Activated CD4-positive, alpha-beta T cell treated with anti-CD3 and anti-CD28 coated beads for 36 hours (primary cell): ENCODE data around the gene ARPC1B. TPM values are rescaled to one million over a fixed set of nuclear protein-coding genes. Genes with fewer than 3 reads are reported as not detected.
"Not testable (repeated sequence)": the region's sequence is repeated elsewhere in the genome, so short reads cannot be mapped to it uniquely, and the experiment has no call there.

ENCODE experiments used
- ATAC-seq: fragments of 200-7000 bp; cut with Tn5 transposase; one replicate; pipeline ENCODE4 v1.10.0; 2021; ENCODE audit warnings: mild to moderate bottlenecking, moderate library complexity
- CTCF ChIA-PET: fragments of 350-600 bp; sonication (Branson Sonifier 250); formaldehyde crosslinking; loops from one replicate; lab custom pipeline; 2021; ENCODE audit warnings: antibody characterized with exemption; lab: Charles Lee
- POLR2A ChIA-PET: fragments of 350-600 bp; sonication (Branson Sonifier 250); formaldehyde crosslinking; loops from one replicate; lab custom pipeline; 2021; ENCODE audit warnings: antibody characterized with exemption, inconsistent platforms; lab: Charles Lee
- DNase-seq: peaks from one replicate; pipeline ENCODE4 v3.0.0-alpha.2; 2020
- H3K27ac Mint-ChIP-seq: one replicate; pipeline ENCODE4 v1.8.0; 2021; ENCODE audit warnings: mixed read lengths
- H3K27me3 Mint-ChIP-seq: one replicate; pipeline ENCODE4 v1.8.0; 2021; ENCODE audit warnings: mixed read lengths
- H3K36me3 Mint-ChIP-seq: one replicate; pipeline ENCODE4 v1.8.0; 2021; ENCODE audit warnings: low read depth, mixed read lengths
- H3K4me1 Mint-ChIP-seq: one replicate; pipeline ENCODE4 v1.8.0; 2021; ENCODE audit warnings: mixed read lengths
- H3K4me3 Mint-ChIP-seq: one replicate; pipeline ENCODE4 v1.8.0; 2021; ENCODE audit warnings: mild to moderate bottlenecking, moderate library complexity, mixed read lengths
- H3K9me3 Mint-ChIP-seq: one replicate; pipeline ENCODE4 v1.8.0; 2021; ENCODE audit warnings: low read depth, mixed read lengths
- intact Hi-C, 2 experiments: fragments of 100-400 bp; cut with DNase I in 1 of 2; cut with micrococcal nuclease in 1 of 2; formaldehyde crosslinking; loops; one replicate each; pipeline versions ENCODE4 v1.14.2 to v1.15.1; 2022 to 2024; cut with DNase I, micrococcal nuclease
- total RNA-seq, 2 experiments: library from RNA; stranded (reverse); gene quantifications; one replicate each; pipeline ENCODE4 v1.2.3, GENCODE V29; 2021

The ARPC1B gene
- total RNA-seq, 2 experiments from 2014 or later: 318 to 326 TPM

GRCh38 chr7:99380032-99380822, 5.7 kb downstream of the ARPC1B start:
- Mint-ChIP-seq H3K4me1 (peaks cover 62% of the 10 kb centered on the region), H3K36me3 (peaks cover 55% of the 10 kb centered on the region)
- intact Hi-C loops: loop anchor here (1.0 to 5.0 kb wide), 4 partner anchors 55 to 1098 kb away; partner anchors contain the start of genes ARPC1A (in 1 of the 2), BRI3 (in 1 of the 2), CPSF4 (in 1 of the 2) and PTCD1 (in 1 of the 2)

GRCh38 chr7:99380823-99381663, 6.5 kb downstream of the ARPC1B start:
- intact Hi-C loops: loop anchor here (1.0 to 5.0 kb wide), 6 partner anchors 12 to 1099 kb away; partner anchors contain the start of genes BUD31 (in 2 of the 2), PDAP1 (in 2 of the 2), ARPC1A (in 1 of the 2) and BRI3 (in 1 of the 2)
- peak; percentile 95 for DNase-seq
- Mint-ChIP-seq H3K27ac (peak overlapping the region; percentile 96), H3K36me3 (peaks cover 51% of the 10 kb centered on the region), H3K9me3 (no peaks in the 10 kb centered on the region), H3K4me1 (peaks cover 68% of the 10 kb centered on the region), H3K4me3 (peak overlapping the region; percentile 78), H3K27me3 (no peaks in the 10 kb centered on the region)
- CTCF ChIA-PET: no interaction called here
- ATAC-seq: peak; percentile 87
- POLR2A ChIA-PET: interaction anchor here (1.0 to 1.1 kb wide), 3 partner anchors 13 to 28 kb away, joined by 3 to 11 read pairs (median 4); partner anchors contain the start of genes BUD31 and PDAP1

More at GRCh38 chr7:99380032-99380822, 5.7 kb downstream of the ARPC1B start:
- Mint-ChIP-seq H3K27me3 (no peaks in the 10 kb centered on the region), H3K27ac (peak overlapping the region; percentile 96), H3K4me3 (peak overlapping the region; percentile 78), H3K9me3 (no peaks in the 10 kb centered on the region)
- ATAC-seq (peak; percentile 22), DNase-seq (peak; percentile 69)
- ChIA-PET POLR2A (interaction anchor here (1.0 to 1.5 kb wide), 5 partner anchors 12 to 29 kb away, joined by 3 to 11 read pairs (median 4); partner anchors contain the start of genes BUD31 and PDAP1), CTCF (no interaction called here)

- CTCF ChIA-PET: no interaction called here
- peaks cover 64% of the 10 kb centered on the region for H3K4me1 Mint-ChIP-seq
- H3K4me3 Mint-ChIP-seq: peak overlapping the region; percentile 78
- no peak for ATAC-seq
- H3K9me3 Mint-ChIP-seq: no peaks in the 10 kb centered on the region
- H3K27ac Mint-ChIP-seq: peak overlapping the region; percentile 96
- H3K27me3 Mint-ChIP-seq: no peaks in the 10 kb centered on the region
- POLR2A ChIA-PET: no interaction called here
- peaks cover 52% of the 10 kb centered on the region for H3K36me3 Mint-ChIP-seq
- intact Hi-C loops: loop anchor here (1.0 to 5.0 kb wide), 4 partner anchors 12 to 1099 kb away; partner anchors contain the start of genes BUD31 (in 2 of the 2), PDAP1 (in 2 of the 2), ARPC1A (in 1 of the 2) and BRI3 (in 1 of the 2)
- DNase-seq: no peak
Observed at GRCh38 chr7:99381664-99382075, 7.1 kb downstream of the ARPC1B start.

- Mint-ChIP-seq H3K27ac (peak overlapping the region; percentile 88), H3K4me3 (no peak overlapping the region), H3K36me3 (peaks cover 50% of the 10 kb centered on the region), H3K27me3 (no peaks in the 10 kb centered on the region), H3K9me3 (no peaks in the 10 kb centered on the region), H3K4me1 (peaks cover 51% of the 10 kb centered on the region)
- intact Hi-C loops: loop anchor here in 1 of 2 experiments (5.0 kb wide), 1 partner anchor 1101 kb away; the partner anchor contains the start of gene BRI3
- ChIA-PET CTCF (interaction anchor here (0.7 kb wide), 1 partner anchor 360 kb away, joined by 3 read pairs; no protein-coding TSS in a partner anchor), POLR2A (no interaction called here)
- ATAC-seq (no peak), DNase-seq (no peak)
Observed at GRCh38 chr7:99383203-99383602, 8.7 kb downstream of the ARPC1B start.

- ATAC-seq: no peak
- Mint-ChIP-seq H3K36me3 (peaks cover 51% of the 10 kb centered on the region), H3K27ac (peak overlapping the region; percentile 88), H3K4me3 (no peak overlapping the region), H3K4me1 (peaks cover 50% of the 10 kb centered on the region), H3K9me3 (no peaks in the 10 kb centered on the region), H3K27me3 (no peaks in the 10 kb centered on the region)
- POLR2A ChIA-PET: no interaction called here
- intact Hi-C loops: loop anchor here in 1 of 2 experiments (5.0 kb wide), 1 partner anchor 1102 kb away; the partner anchor contains the start of gene BRI3
- CTCF ChIA-PET: no interaction called here
- no peak for DNase-seq
Observed at GRCh38 chr7:99383791-99384370, 9.4 kb downstream of the ARPC1B start.

- no peaks in the 10 kb centered on the region for H3K9me3 Mint-ChIP-seq
- ATAC-seq (no peak), DNase-seq (no peak)
- POLR2A ChIA-PET: no interaction called here
- H3K4me1 Mint-ChIP-seq: peaks cover 43% of the 10 kb centered on the region
- intact Hi-C loops: loop anchor here in 1 of 2 experiments (5.0 kb wide), 1 partner anchor 1102 kb away; the partner anchor contains the start of gene BRI3
- H3K4me3 Mint-ChIP-seq: no peak overlapping the region
- CTCF ChIA-PET: no interaction called here
- H3K36me3 Mint-ChIP-seq: peaks cover 53% of the 10 kb centered on the region
- H3K27ac Mint-ChIP-seq: peak overlapping the region; percentile 88
- H3K27me3 Mint-ChIP-seq: no peaks in the 10 kb centered on the region
Observed at GRCh38 chr7:99384523-99384922, 10.0 kb downstream of the ARPC1B start.

GRCh38 chr7:99385564-99385963, 11.0 kb downstream of the ARPC1B start:
- H3K36me3 Mint-ChIP-seq: peaks cover 52% of the 10 kb centered on the region
- no peaks in the 10 kb centered on the region for H3K27me3 Mint-ChIP-seq
- ChIA-PET CTCF (no interaction called here), POLR2A (no interaction called here)
- DNase-seq: no peak
- intact Hi-C loops: no loop called here
- H3K9me3 Mint-ChIP-seq: no peaks in the 10 kb centered on the region
- peak overlapping the region; percentile 37 for H3K27ac Mint-ChIP-seq
- peaks cover 35% of the 10 kb centered on the region for H3K4me1 Mint-ChIP-seq
- H3K4me3 Mint-ChIP-seq: no peak overlapping the region
- ATAC-seq: no peak

- Mint-ChIP-seq H3K27me3 (no peaks in the 10 kb centered on the region), H3K27ac (peak overlapping the region; percentile 37), H3K9me3 (no peaks in the 10 kb centered on the region), H3K36me3 (peaks cover 52% of the 10 kb centered on the region), H3K4me3 (no peak overlapping the region), H3K4me1 (peaks cover 27% of the 10 kb centered on the region)
- ATAC-seq (peak; percentile 71), DNase-seq (peak; percentile 58)
- intact Hi-C loops: loop anchor here (1.0 to 2.0 kb wide), 2 partner anchors 14 to 21 kb away; no protein-coding TSS in a partner anchor
- ChIA-PET POLR2A (interaction anchor here (0.7 to 1.1 kb wide), 3 partner anchors 16 to 171 kb away, joined by 3 to 4 read pairs (median 3); no protein-coding TSS in a partner anchor), CTCF (interaction anchor here (0.6 to 1.0 kb wide), 3 partner anchors 23 to 118 kb away, joined by 3 to 5 read pairs (median 3); partner anchors contain the start of gene ZKSCAN5)
Observed at GRCh38 chr7:99386584-99387238, 12.2 kb downstream of the ARPC1B start.

- peaks cover 56% of the 10 kb centered on the region for H3K36me3 Mint-ChIP-seq
- not testable (repeated sequence) for H3K27ac Mint-ChIP-seq
- CTCF ChIA-PET: interaction anchor here (0.9 to 1.0 kb wide), 2 partner anchors 23 to 117 kb away, joined by 3 read pairs; partner anchors contain the start of gene ZKSCAN5
Observed at GRCh38 chr7:99387239-99387635, 12.7 kb downstream of the ARPC1B start.

GRCh38 chr7:99387912-99388311, 13.4 kb downstream of the ARPC1B start:
- DNase-seq (no peak), ATAC-seq (no peak)
- H3K4me1 Mint-ChIP-seq: peaks cover 33% of the 10 kb centered on the region
- intact Hi-C loops: loop anchor here (1.0 to 2.0 kb wide), 2 partner anchors 13 to 23 kb away; no protein-coding TSS in a partner anchor
- peaks cover 56% of the 10 kb centered on the region for H3K36me3 Mint-ChIP-seq
- ChIA-PET POLR2A (interaction anchor here (0.6 to 1.1 kb wide), 2 partner anchors 15 to 737 kb away, joined by 3 to 7 read pairs; no protein-coding TSS in a partner anchor), CTCF (no interaction called here)
- no peak overlapping the region for H3K27ac Mint-ChIP-seq
- no peak overlapping the region for H3K4me3 Mint-ChIP-seq
- H3K9me3 Mint-ChIP-seq: no peaks in the 10 kb centered on the region
- no peaks in the 10 kb centered on the region for H3K27me3 Mint-ChIP-seq

More at GRCh38 chr7:99387239-99387635, 12.7 kb downstream of the ARPC1B start:
- intact Hi-C loops: loop anchor here (1.0 to 2.0 kb wide), 2 partner anchors 14 to 22 kb away; no protein-coding TSS in a partner anchor
- POLR2A ChIA-PET: interaction anchor here (0.7 to 1.1 kb wide), 2 partner anchors 16 to 37 kb away, joined by 3 to 4 read pairs; no protein-coding TSS in a partner anchor
- ATAC-seq, H3K9me3 Mint-ChIP-seq, DNase-seq, H3K27me3 Mint-ChIP-seq, H3K4me3 Mint-ChIP-seq: not testable (repeated sequence)
- peaks cover 30% of the 10 kb centered on the region for H3K4me1 Mint-ChIP-seq
